HL-60 (cell line): ENCODE results near the gene HNF4A.

ENCODE experiments used
- CTCF ChIP-seq: IDR thresholded peaks from one replicate; pipeline ENCODE4 v1.5.1; 2011; ENCODE audit warnings: low read length, control low read depth, inconsistent platforms; ENCODE audit not compliant: insufficient read depth
- GABPA ChIP-seq: IDR thresholded peaks from 2 replicates; pipeline ENCODE4 v1.6.1; 2012; ENCODE audit warnings: low read depth
- POLR2AphosphoS5 ChIP-seq: IDR thresholded peaks from 2 replicates; pipeline ENCODE4 v1.6.1; 2012; ENCODE audit warnings: low read depth

- TF ChIP-seq CTCF: peak; percentile 70
- no peak for TF ChIP-seq POLR2AphosphoS5
- no peak for TF ChIP-seq GABPA
Measured at GRCh38 chr20:44388466-44389023, 33.0 kb downstream of the HNF4A start.
